ENCODE results near the gene FRMD4B. TPM values are rescaled to one million over a fixed set of nuclear protein-coding genes. Genes with fewer than 3 reads are reported as not detected.

Gene FRMD4B
- total RNA-seq, 2 experiments from 2014 or later = 8.3 to 8.9 TPM

- Mint-ChIP-seq H3K4me3 (peak overlapping the region; percentile 17), H3K4me1 (peaks cover 24% of the 10 kb centered on the region), H3K27me3 (peaks cover 17% of the 10 kb centered on the region), H3K9me3 (no peaks in the 10 kb centered on the region), H3K36me3 (no peaks in the 10 kb centered on the region), H3K27ac (no peak overlapping the region)
- DNase-seq (peak; percentile 47), ATAC-seq (ENCODE audit: low read depth) (peak; percentile 96)
- POLR2A ChIA-PET = no interaction called here
Observed at GRCh38 chr3:69368129-69368741, 17.7 kb downstream of the FRMD4B start.

DNA sequence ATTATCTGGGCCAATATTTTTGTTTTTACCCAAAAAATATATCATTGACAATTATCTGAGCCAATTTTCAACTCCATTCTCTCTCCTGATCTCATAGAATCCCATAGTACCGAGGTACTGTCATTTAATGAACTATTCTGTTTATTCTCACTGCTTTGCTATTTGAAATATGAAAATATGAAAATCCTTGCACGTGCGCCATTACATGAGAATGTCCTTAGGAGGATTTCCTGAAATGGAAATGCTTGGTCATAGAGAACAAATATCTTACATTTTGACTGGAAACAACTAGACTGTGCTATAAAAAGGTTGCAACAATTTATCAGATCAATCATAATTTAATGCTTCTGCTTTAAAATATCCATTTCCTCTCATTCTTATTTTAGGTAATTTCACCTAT lies 18.3 kb downstream of the FRMD4B start:
- POLR2A ChIA-PET = no interaction called here
- peaks cover 14% of the 10 kb centered on the region for H3K27me3 Mint-ChIP-seq
- H3K4me3 Mint-ChIP-seq = no peak overlapping the region
- H3K27ac Mint-ChIP-seq = no peak overlapping the region
- peaks cover 24% of the 10 kb centered on the region for H3K4me1 Mint-ChIP-seq
- ATAC-seq (ENCODE audit: low read depth) (no peak), DNase-seq (no peak)
- no peaks in the 10 kb centered on the region for H3K36me3 Mint-ChIP-seq
- H3K9me3 Mint-ChIP-seq = no peaks in the 10 kb centered on the region

DNA sequence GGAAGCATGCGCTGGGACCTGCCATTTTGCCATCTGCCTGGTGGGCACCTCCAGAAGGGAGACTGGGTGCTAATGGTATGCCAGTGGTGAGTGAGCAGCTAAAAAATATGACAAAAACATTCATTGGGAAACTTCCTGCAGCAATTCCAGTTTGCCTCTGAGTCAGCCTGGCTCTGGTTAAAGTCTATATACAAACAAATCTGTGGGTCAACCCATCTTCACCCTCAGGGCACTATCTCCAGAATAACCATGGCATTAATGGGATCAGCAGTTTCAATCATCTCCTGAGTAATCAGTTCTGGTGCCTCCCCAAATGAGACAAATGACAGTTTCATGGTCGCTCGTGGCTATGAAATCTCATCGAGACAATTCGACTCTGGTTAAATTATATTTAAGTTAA lies 21.5 kb downstream of the FRMD4B start:
- POLR2A ChIA-PET = no interaction called here
- no peak overlapping the region for H3K27ac Mint-ChIP-seq
- no peak overlapping the region for H3K4me3 Mint-ChIP-seq
- no peak for DNase-seq
- H3K4me1 Mint-ChIP-seq = peaks cover 12% of the 10 kb centered on the region
- H3K9me3 Mint-ChIP-seq = no peaks in the 10 kb centered on the region
- H3K36me3 Mint-ChIP-seq = no peaks in the 10 kb centered on the region
- H3K27me3 Mint-ChIP-seq = peaks cover 28% of the 10 kb centered on the region
- ATAC-seq (ENCODE audit: low read depth) = no peak

- no peak overlapping the region for H3K27ac Mint-ChIP-seq
- POLR2A ChIA-PET = no interaction called here
- H3K27me3 Mint-ChIP-seq = peaks cover 28% of the 10 kb centered on the region
- H3K4me1 Mint-ChIP-seq = no peaks in the 10 kb centered on the region
- H3K36me3 Mint-ChIP-seq = no peaks in the 10 kb centered on the region
- DNase-seq (no peak), ATAC-seq (ENCODE audit: low read depth) (no peak)
- H3K4me3 Mint-ChIP-seq = no peak overlapping the region
- no peaks in the 10 kb centered on the region for H3K9me3 Mint-ChIP-seq
Observed at GRCh38 chr3:69360690-69361089, 25.2 kb downstream of the FRMD4B start.

- POLR2A ChIA-PET = no interaction called here
- Mint-ChIP-seq H3K27me3 (peaks cover 29% of the 10 kb centered on the region), H3K9me3 (no peaks in the 10 kb centered on the region), H3K4me1 (no peaks in the 10 kb centered on the region), H3K4me3 (no peak overlapping the region), H3K27ac (no peak overlapping the region), H3K36me3 (no peaks in the 10 kb centered on the region)
- ATAC-seq (ENCODE audit: low read depth) (no peak), DNase-seq (no peak)
Observed at GRCh38 chr3:69359916-69360315, 26.0 kb downstream of the FRMD4B start.

- H3K9me3 Mint-ChIP-seq = no peaks in the 10 kb centered on the region
- H3K4me1 Mint-ChIP-seq = no peaks in the 10 kb centered on the region
- no peak overlapping the region for H3K4me3 Mint-ChIP-seq
- no peaks in the 10 kb centered on the region for H3K36me3 Mint-ChIP-seq
- no peak for ATAC-seq (ENCODE audit: low read depth)
- DNase-seq = no peak
- peaks cover 34% of the 10 kb centered on the region for H3K27me3 Mint-ChIP-seq
- no peak overlapping the region for H3K27ac Mint-ChIP-seq
- POLR2A ChIA-PET = no interaction called here
Observed at GRCh38 chr3:69359339-69359893, 26.5 kb downstream of the FRMD4B start.

GRCh38 chr3:69357196-69357595 lies 28.7 kb downstream of the FRMD4B start:
- H3K27me3 Mint-ChIP-seq = peaks cover 50% of the 10 kb centered on the region
- DNase-seq (no peak), ATAC-seq (ENCODE audit: low read depth) (no peak)
- POLR2A ChIA-PET = no interaction called here
- H3K9me3 Mint-ChIP-seq = no peaks in the 10 kb centered on the region
- H3K36me3 Mint-ChIP-seq = no peaks in the 10 kb centered on the region
- H3K4me1 Mint-ChIP-seq = peaks cover 11% of the 10 kb centered on the region
- no peak overlapping the region for H3K4me3 Mint-ChIP-seq
- H3K27ac Mint-ChIP-seq = no peak overlapping the region

DNA sequence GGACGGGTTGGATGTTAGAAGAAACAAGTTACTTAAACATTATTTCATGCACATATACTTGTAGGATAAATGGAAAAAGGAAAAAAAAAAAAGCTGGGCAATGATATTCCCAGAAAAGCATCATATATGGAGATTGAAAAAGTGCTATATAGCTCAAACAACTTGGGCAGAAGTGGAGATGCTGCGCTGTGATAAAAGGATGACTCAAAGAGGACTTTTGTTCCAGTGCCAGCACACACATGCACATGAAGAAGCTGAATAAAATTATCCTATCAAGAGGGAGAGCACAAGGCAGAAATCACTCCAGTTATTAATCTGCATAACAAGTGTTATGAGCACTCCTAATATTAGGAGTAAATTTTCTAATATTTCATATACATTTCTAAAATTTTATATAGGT lies 30.9 kb downstream of the FRMD4B start:
- ATAC-seq (ENCODE audit: low read depth) (no peak), DNase-seq (no peak)
- no peaks in the 10 kb centered on the region for H3K36me3 Mint-ChIP-seq
- H3K4me3 Mint-ChIP-seq = no peak overlapping the region
- H3K27me3 Mint-ChIP-seq = peaks cover 43% of the 10 kb centered on the region
- H3K9me3 Mint-ChIP-seq = no peaks in the 10 kb centered on the region
- H3K27ac Mint-ChIP-seq = no peak overlapping the region
- peaks cover 13% of the 10 kb centered on the region for H3K4me1 Mint-ChIP-seq
- POLR2A ChIA-PET = no interaction called here

GRCh38 chr3:69353503-69353902 lies 32.4 kb downstream of the FRMD4B start:
- H3K27me3 Mint-ChIP-seq = peaks cover 41% of the 10 kb centered on the region
- H3K27ac Mint-ChIP-seq = no peak overlapping the region
- POLR2A ChIA-PET = no interaction called here
- peaks cover 13% of the 10 kb centered on the region for H3K4me1 Mint-ChIP-seq
- DNase-seq (no peak), ATAC-seq (ENCODE audit: low read depth) (no peak)
- no peaks in the 10 kb centered on the region for H3K9me3 Mint-ChIP-seq
- H3K4me3 Mint-ChIP-seq = peak overlapping the region; percentile 60
- no peaks in the 10 kb centered on the region for H3K36me3 Mint-ChIP-seq

DNA sequence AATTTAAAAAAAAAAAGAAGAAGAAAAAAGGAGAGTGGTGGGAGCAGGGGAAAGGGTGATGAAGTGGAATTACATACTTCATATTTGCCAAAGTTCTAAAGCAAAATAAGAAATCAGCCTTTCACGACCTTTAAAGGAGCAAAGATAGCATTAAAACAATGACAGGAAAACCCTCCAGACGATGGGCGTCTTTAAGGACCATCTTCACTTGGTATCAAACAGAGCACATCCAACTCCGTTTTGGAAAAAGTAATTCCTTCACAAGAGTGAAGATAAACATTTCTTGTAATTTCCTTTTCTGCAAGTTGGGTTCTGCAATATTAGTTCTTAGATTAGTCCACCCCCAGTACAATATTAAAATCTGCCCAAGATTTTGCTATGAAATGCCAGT lies 32.8 kb downstream of the FRMD4B start:
- no peak for ATAC-seq (ENCODE audit: low read depth)
- DNase-seq = no peak
- Mint-ChIP-seq H3K27me3 (peaks cover 42% of the 10 kb centered on the region), H3K27ac (no peak overlapping the region), H3K9me3 (no peaks in the 10 kb centered on the region), H3K36me3 (no peaks in the 10 kb centered on the region), H3K4me3 (peak overlapping the region; percentile 60), H3K4me1 (peaks cover 13% of the 10 kb centered on the region)
- POLR2A ChIA-PET = no interaction called here

- ATAC-seq (ENCODE audit: low read depth) (no peak), DNase-seq (no peak)
- H3K27me3 Mint-ChIP-seq = peaks cover 45% of the 10 kb centered on the region
- H3K27ac Mint-ChIP-seq = no peak overlapping the region
- no peaks in the 10 kb centered on the region for H3K9me3 Mint-ChIP-seq
- no peak overlapping the region for H3K4me3 Mint-ChIP-seq
- POLR2A ChIA-PET = no interaction called here
- peaks cover 13% of the 10 kb centered on the region for H3K4me1 Mint-ChIP-seq
- no peaks in the 10 kb centered on the region for H3K36me3 Mint-ChIP-seq
Observed at GRCh38 chr3:69352305-69353087, 33.4 kb downstream of the FRMD4B start.

- Mint-ChIP-seq H3K27me3 (peaks cover 10% of the 10 kb centered on the region), H3K27ac (no peak overlapping the region), H3K4me1 (peaks cover 2% of the 10 kb centered on the region), H3K36me3 (no peaks in the 10 kb centered on the region), H3K4me3 (no peak overlapping the region), H3K9me3 (no peaks in the 10 kb centered on the region)
- ATAC-seq (ENCODE audit: low read depth) (no peak), DNase-seq (no peak)
- POLR2A ChIA-PET = no interaction called here
Observed at GRCh38 chr3:69343875-69344274, 42.0 kb downstream of the FRMD4B start.

DNA sequence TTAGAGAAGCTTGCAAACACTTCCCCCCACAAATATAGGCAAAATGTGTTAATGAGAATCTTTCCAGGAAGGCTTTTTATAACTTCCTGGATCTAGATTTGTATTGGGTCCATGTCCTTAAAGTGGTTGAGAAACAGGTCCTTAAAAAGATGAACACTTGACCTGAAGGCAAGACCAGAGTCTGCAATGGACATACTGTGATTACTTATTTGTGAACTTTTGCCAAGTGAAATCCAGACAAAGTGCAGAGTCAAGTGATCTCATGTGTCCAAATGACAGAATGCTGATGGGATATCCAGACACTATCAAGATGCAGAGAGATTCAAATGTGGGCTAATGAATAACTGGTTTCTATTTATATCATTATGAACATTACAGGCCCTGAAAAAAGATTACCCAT lies 43.8 kb downstream of the FRMD4B start:
- POLR2A ChIA-PET = no interaction called here
- Mint-ChIP-seq H3K9me3 (peaks cover 2% of the 10 kb centered on the region), H3K4me3 (no peak overlapping the region), H3K27ac (no peak overlapping the region), H3K36me3 (no peaks in the 10 kb centered on the region), H3K4me1 (peaks cover 2% of the 10 kb centered on the region), H3K27me3 (no peaks in the 10 kb centered on the region)
- DNase-seq = no peak
- no peak for ATAC-seq (ENCODE audit: low read depth)

DNA sequence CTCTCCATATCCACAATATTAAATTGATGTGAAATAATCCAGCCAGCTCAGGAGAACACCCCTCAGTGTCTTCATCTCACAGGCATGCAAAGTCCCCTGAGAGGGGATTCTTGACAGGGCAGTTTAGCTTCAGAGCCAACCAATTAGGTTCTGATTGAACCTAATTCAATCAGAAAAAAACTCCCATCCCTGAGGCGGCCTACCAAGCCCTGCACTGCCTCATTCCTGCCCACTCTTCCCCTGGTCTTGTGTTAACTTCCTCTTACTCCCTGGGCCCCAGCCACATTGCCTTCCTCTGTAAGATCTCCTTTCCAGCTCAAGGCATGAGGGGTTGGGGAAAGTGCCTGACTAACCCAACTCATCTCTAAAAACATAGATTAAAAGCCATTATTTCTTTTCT lies 46.1 kb downstream of the FRMD4B start:
- no peak overlapping the region for H3K27ac Mint-ChIP-seq
- no peak overlapping the region for H3K4me3 Mint-ChIP-seq
- H3K36me3 Mint-ChIP-seq = no peaks in the 10 kb centered on the region
- H3K9me3 Mint-ChIP-seq = peaks cover 3% of the 10 kb centered on the region
- H3K27me3 Mint-ChIP-seq = peaks cover 3% of the 10 kb centered on the region
- POLR2A ChIA-PET = no interaction called here
- H3K4me1 Mint-ChIP-seq = peaks cover 2% of the 10 kb centered on the region
- no peak for DNase-seq
- ATAC-seq (ENCODE audit: low read depth) = no peak

All from activated naive CD8-positive, alpha-beta T cell treated with anti-CD3 and anti-CD28 coated beads, Interleukin-2, amount 10 ng/mL, durations not matched to agents 7 days and 5 days (primary cell).